ENCODE data around the gene NCAPD3.

The NCAPD3 gene

GRCh38 chr11:134253188-134253993 is 29.6 kb upstream of the NCAPD3 start, which contains the start of the genes ACAD8 and THYN1:
Gene ACAD8, plus strand, starts transcription at chr11:134253568. Its CDS starts 33 bp downstream, at chr11:134253601.
Gene THYN1, minus strand, starts transcription at chr11:134253352. Its CDS starts 470 bp downstream, at chr11:134252882.
- peak; percentile 94 for DNase-seq (ENCODE audit: low read depth in 2 of 2)

- no peak for DNase-seq (ENCODE audit: low read depth in 2 of 2)
These were observed 28.8 kb upstream of the NCAPD3 start for GRCh38 chr11:134252346-134253187.

DNA sequence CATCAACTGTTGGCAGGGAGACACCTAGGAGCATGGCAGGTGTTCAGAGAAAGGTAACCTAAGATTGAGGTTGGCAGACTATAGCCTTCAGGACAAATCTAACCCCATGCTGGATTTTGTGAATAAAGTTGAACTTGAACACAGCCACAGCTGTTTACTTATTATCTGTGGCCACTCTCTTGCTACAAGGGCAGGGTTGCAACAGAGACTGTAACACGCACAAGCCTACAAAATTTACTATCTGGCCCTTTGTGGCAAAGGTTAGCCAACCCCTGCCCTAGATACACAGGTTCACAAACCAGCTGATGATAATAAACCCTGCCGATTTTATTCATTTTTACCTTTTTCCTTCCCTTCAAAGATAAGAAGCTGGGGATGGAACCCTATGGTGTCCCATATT is 26.9 kb upstream of the NCAPD3 start:
- DNase-seq (ENCODE audit: low read depth in 2 of 2), result no peak

DNA sequence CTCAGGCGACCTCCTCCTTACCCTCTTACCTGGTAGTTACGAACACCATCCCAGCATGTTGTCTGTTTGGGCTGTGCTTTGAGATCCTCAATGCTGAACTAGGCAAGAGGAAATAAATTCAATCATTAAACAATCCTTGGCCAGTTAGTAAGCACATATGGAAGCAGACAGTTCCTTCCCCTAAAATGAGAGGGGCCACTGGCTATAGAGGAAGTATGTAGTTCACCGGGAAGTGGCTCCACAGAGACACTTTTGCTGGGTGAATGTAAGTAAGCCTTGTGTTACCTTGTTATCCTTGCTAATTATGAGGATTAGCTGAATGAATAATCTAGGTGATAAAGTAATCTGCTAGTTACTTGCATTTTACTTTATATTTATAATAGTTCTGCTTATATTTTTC is 26.5 kb upstream of the NCAPD3 start:
- no peak for DNase-seq (ENCODE audit: low read depth in 2 of 2)

DNA sequence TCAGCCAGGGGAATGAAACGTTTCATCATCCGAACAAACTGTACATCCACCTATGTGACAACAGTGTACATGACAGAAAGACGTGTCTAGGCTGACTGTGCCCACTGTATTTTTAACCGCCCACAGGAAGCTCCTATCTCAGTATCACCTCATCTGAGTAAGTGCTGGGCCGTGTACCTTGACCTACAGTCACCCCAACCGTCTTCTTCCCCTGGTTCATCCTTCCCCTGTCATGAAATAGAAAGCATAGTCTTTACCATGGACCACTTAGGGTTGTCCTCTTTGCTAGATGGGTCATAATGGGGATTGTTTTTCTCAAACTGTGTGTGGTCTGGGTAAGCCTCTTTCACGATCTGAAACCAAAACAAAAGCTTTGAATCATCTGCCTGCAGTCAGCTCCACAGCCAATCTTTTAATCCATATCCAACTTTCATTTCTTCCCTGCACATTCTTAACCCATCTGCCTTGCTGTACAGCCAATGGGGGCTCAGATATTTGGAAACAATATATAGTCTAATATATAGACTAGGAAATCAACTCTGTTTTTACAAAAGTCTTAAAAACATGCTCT is 25.2 kb upstream of the NCAPD3 start:
- peak in 1 of 2 donors; percentile 4 for DNase-seq (ENCODE audit: low read depth in 2 of 2)

DNA sequence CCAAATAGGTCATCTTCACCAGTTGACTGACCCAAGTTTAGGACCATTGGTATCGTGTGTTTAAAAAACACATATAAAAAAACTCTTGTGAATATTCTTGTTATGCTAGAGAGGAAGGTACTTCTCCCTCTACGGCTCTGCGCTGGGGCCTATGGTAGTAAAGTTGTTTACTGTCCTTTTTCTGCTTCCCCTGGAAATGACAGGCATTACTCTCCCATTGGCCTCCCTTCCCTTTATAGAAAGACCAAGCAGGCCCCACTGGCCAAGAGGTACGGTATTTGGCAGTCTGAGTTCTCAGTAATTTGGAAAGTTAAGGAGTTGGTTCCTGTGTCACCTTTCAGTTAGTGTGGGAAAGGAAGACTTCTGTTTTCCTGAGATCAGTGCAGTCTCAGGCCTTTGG is 22.9 kb upstream of the NCAPD3 start:
- DNase-seq (ENCODE audit: low read depth in 2 of 2), result no peak

- no peak for DNase-seq (ENCODE audit: low read depth in 2 of 2)
These were observed 22.3 kb upstream of the NCAPD3 start for GRCh38 chr11:134246100-134246499.

- DNase-seq (ENCODE audit: low read depth in 2 of 2), result no peak
These were observed 21.7 kb upstream of the NCAPD3 start for GRCh38 chr11:134245434-134245833.

- DNase-seq (ENCODE audit: low read depth in 2 of 2), result no peak
These were observed 20.8 kb upstream of the NCAPD3 start for GRCh38 chr11:134244593-134244992.

- DNase-seq (ENCODE audit: low read depth in 2 of 2), result no peak
These were observed 20.1 kb upstream of the NCAPD3 start for GRCh38 chr11:134243913-134244312.

GRCh38 chr11:134242376-134242775 is 18.6 kb upstream of the NCAPD3 start:
- no peak for DNase-seq (ENCODE audit: low read depth in 2 of 2)

DNA sequence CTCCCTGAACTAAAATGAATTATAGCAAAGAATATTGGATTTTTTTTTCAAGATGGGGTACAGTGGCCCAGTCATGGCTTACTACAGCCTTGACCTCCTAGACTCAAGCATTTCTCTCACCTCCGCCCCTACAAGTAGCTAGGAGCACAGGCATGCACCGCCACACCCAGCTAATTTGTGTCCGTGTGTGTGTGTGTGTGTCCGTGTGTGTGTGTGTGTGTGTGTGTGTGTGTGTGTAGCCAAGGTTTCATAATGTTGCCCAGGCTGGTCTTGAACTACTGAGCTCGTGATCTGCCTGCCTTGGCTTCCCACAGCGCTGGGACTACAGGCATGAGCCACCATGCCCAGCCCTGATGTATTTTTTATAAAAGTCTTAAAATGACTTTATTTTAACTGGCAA is 16.8 kb upstream of the NCAPD3 start:
- no peak for DNase-seq (ENCODE audit: low read depth in 2 of 2)

DNA sequence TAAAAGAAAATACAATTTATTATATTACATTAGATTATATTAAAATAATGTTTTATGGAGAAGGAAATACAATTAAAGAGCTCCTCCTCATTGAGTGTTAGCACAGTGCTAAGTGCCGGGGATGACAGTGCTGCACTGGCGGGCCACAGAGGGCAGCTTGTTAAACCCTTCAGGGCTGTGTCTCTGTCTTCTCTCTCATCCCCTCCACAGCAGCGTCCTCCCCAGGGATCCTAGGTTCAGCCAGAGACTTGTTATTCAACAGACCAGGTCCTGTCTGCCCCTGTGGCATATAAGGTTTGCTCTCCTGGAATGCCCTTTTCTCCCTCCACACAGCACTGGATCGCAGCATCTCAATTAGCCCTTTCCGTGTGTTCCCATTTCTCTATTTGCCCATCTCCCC is 15.2 kb upstream of the NCAPD3 start:
- DNase-seq (ENCODE audit: low read depth in 2 of 2), result no peak

GRCh38 chr11:134237557-134237922 is 13.8 kb upstream of the NCAPD3 start:
- no peak for DNase-seq (ENCODE audit: low read depth in 2 of 2)

GRCh38 chr11:134236834-134237556 is 13.2 kb upstream of the NCAPD3 start:
- DNase-seq (ENCODE audit: low read depth in 2 of 2), result no peak

DNA sequence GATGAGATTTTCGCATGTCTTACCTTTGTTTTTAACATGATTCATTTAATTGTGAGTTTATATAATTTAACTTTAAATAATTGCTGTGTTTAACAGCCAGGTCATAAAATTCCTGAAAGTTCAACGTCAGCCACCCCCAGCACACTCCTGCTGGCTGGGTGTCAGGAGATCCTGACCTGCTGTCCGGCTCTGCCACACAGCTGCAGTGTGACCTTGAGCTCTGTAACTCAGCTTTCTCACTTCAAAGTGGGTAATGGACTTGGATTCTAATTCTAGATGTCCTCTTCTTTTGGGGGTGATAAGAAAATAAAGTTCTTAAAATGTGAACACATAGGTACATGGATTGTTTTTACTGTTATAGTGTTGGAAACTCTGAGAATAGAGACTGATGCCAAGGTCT is 11.6 kb upstream of the NCAPD3 start:
- DNase-seq (ENCODE audit: low read depth in 2 of 2), result no peak

- no peak for DNase-seq (ENCODE audit: low read depth in 2 of 2)
These were observed 10.0 kb upstream of the NCAPD3 start for GRCh38 chr11:134233729-134234179.

DNA sequence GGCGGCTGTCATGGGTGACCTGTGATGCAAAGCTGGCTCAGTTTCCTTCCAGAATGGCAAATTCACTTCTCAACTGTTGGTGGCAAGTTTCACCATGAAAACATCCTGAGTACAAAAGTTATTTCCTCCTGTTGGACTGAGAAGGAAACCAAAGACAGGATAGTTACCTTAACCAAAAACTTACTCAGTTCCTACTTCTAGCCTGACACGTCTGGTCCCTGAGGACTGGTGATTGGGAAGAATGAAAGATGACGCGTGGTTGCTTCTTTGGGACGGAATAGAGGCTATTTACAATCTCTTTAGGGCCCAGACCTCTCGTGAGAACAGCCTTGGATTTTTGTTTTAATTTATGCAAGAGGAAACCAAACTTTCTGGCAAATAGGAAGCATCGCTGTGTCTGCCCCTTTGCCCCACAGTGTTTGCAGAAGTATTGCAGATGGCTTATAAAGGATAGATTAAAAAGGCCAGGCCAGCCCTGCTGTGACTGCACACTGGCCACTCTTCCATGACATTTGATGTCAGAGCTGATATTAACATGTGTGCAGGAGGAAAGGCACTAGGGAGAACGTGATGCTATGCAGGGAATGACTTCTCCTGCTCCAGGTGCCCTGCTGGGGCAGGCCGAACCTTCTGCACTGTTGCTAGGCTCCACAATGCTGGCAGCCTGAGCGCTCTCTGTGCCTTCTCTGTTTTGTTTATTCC is 8.3 kb upstream of the NCAPD3 start:
- DNase-seq (ENCODE audit: low read depth in 2 of 2), result no peak

DNA sequence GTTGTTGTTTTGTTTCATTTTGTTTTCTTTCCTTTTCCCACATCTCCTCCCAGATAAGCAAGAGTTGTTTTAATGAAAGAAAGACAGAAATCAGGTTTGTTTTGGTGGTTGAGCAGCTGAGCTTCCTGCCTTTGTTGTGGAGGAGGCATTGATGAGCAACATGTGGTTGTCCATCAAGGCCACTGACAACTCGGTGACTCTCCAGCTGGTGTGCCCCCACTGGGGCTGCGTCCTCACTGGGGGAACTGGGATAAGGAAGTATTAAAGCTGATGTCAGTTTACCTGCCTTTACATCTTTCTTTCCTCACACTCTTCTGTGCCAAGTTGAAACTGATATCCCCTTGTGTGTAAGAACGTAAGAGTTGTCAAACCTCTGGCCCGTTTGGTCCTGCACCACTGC is 6.6 kb upstream of the NCAPD3 start:
- no peak for DNase-seq (ENCODE audit: low read depth in 2 of 2)

- no peak for DNase-seq (ENCODE audit: low read depth in 2 of 2)
These were observed 5.5 kb upstream of the NCAPD3 start for GRCh38 chr11:134229126-134229790.

DNA sequence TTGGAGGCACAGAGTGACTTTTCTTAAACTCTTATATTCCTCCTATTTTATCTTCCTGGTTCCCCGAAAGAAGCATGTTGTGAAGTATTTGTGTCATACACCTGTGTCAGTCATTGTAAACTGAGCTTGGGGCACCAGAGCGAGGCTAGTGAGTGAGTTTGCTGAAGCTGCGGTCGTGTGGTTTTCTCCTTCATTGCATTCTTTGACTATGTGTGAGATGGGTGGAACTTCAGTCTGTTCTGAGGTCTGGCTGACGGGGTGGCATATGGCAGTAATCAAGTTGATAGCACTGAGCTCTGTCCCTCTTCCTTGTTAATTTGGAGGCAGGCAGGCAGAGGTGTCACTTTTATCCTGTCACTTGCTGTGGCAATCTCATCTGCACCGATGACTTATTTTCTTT is 4.9 kb upstream of the NCAPD3 start:
- DNase-seq (ENCODE audit: low read depth in 2 of 2), result peak in 1 of 2 donors; percentile 26

Measured in stimulated activated CD4-positive, alpha-beta T cell treated with anti-CD3 and anti-CD28 coated beads, Interleukin-15, amount 100 ng/mL, for 48 hours (primary cell).